BE2C (cell line): ENCODE measurements around the gene HLA-DRB5.
A peak's percentile ranks its signal among the peaks of the same experiment; 100 is the strongest.

Source experiments
- DNase-seq: peaks from one replicate; pipeline ENCODE4 v3.0.0-alpha.2; 2020
- H3K27me3 ChIP-seq: fragments of 250-450 bp; sonication (Bioruptor Pico); 2 replicates; pipeline ENCODE4 v1.5.1; 2020; ENCODE audit warnings: mild to moderate bottlenecking
- H3K36me3 ChIP-seq: fragments of 250-450 bp; sonication (Bioruptor Pico); 2 replicates; pipeline ENCODE4 v1.5.1; 2020; ENCODE audit warnings: mild to moderate bottlenecking
- H3K4me1 ChIP-seq: fragments of 250-450 bp; sonication (Bioruptor Pico); 2 replicates; pipeline ENCODE4 v1.5.1; 2020
- H3K4me3 ChIP-seq: 2 replicates; pipeline ENCODE4 v1.5.1; 2011; ENCODE audit warnings: low read depth, low read length
- H3K9me3 ChIP-seq: fragments of 250-450 bp; sonication (Bioruptor Pico); 2 replicates; pipeline ENCODE4 v1.5.1; 2020
- CTCF ChIP-seq: IDR thresholded peaks from 2 replicates; pipeline ENCODE4 v1.5.1; 2012; ENCODE audit warnings: mild to moderate bottlenecking, low read depth, low read length

The HLA-DRB5 gene

GRCh38 chr6:32519118-32519909, 10.8 kb downstream of the HLA-DRB5 start:
- DNase-seq: no peak

GRCh38 chr6:32517654-32518445, 12.2 kb downstream of the HLA-DRB5 start:
- H3K4me1 ChIP-seq: peaks cover 7% of the 10 kb centered on the region; the same call in 1 of the 2 replicates
- peak; percentile 47 for DNase-seq
- H3K36me3 ChIP-seq: no peaks in the 10 kb centered on the region
- TF ChIP-seq CTCF: no peak
- H3K9me3 ChIP-seq: no peaks in the 10 kb centered on the region
- peaks cover 6% of the 10 kb centered on the region; the same call in 1 of the 2 replicates for H3K27me3 ChIP-seq
- H3K4me3 ChIP-seq: no peak overlapping the region

More at GRCh38 chr6:32519118-32519909, 10.8 kb downstream of the HLA-DRB5 start:
- no peak for TF ChIP-seq CTCF
- Histone ChIP-seq H3K36me3 (no peaks in the 10 kb centered on the region), H3K9me3 (no peaks in the 10 kb centered on the region), H3K27me3 (peaks cover 6% of the 10 kb centered on the region; the same call in 1 of the 2 replicates), H3K4me3 (no peak overlapping the region), H3K4me1 (peaks cover 7% of the 10 kb centered on the region; the same call in 1 of the 2 replicates)

GRCh38 chr6:32501016-32501415, 29.1 kb downstream of the HLA-DRB5 start:
- H3K9me3 ChIP-seq: no peaks in the 10 kb centered on the region
- DNase-seq: no peak
- peaks cover 5% of the 10 kb centered on the region; the same call in 1 of the 2 replicates for H3K27me3 ChIP-seq
- no peak for TF ChIP-seq CTCF
- H3K4me1 ChIP-seq: no peaks in the 10 kb centered on the region
- H3K36me3 ChIP-seq: no peaks in the 10 kb centered on the region
- H3K4me3 ChIP-seq: no peak overlapping the region

GRCh38 chr6:32492351-32492750, 37.7 kb downstream of the HLA-DRB5 start:
- Histone ChIP-seq H3K27me3 (0 out of 2 replicates have a peak, but pooled peaks cover 5% of the 10 kb centered on the region), H3K4me3 (no peak overlapping the region), H3K4me1 (no peaks in the 10 kb centered on the region), H3K9me3 (no peaks in the 10 kb centered on the region), H3K36me3 (no peaks in the 10 kb centered on the region)
- TF ChIP-seq CTCF: no peak
- no peak for DNase-seq

- no peak for DNase-seq
- Histone ChIP-seq H3K36me3 (no peaks in the 10 kb centered on the region), H3K9me3 (no peaks in the 10 kb centered on the region), H3K27me3 (0 out of 2 replicates have a peak, but pooled peaks cover 5% of the 10 kb centered on the region), H3K4me1 (no peaks in the 10 kb centered on the region), H3K4me3 (no peak overlapping the region)
- TF ChIP-seq CTCF: no peak
Observed at GRCh38 chr6:32491700-32492099, 38.4 kb downstream of the HLA-DRB5 start.
